Fibroblast of lung (primary cell): ENCODE results near the gene OR2G6. TPM values are rescaled to one million over a fixed set of nuclear protein-coding genes. Genes with fewer than 3 reads are reported as not detected.
"Not testable (repeated sequence)": the region's sequence is repeated elsewhere in the genome, so short reads cannot be mapped to it uniquely, and the experiment has no call there.

Experiments
- DNase-seq, 2 donors: peaks; one replicate each; pipeline versions ENCODE4 v3.0.0 to v3.0.0-alpha.2; 2010; ENCODE audit warnings: low read depth in 2 of 2
- H2AFZ ChIP-seq: 2 replicates; pipeline ENCODE4 v1.5.1; 2012; ENCODE audit warnings: low read length, control low read depth, inconsistent platforms
- H3K27ac ChIP-seq: 2 replicates; pipeline ENCODE4 v1.5.1; 2011; ENCODE audit warnings: low read length, control low read depth; ENCODE audit not compliant: insufficient read depth
- H3K27me3 ChIP-seq: 2 replicates; pipeline ENCODE4 v1.5.1; 2011; ENCODE audit warnings: mild to moderate bottlenecking, low read length; ENCODE audit not compliant: control insufficient read depth, insufficient read depth
- H3K36me3 ChIP-seq: 2 replicates; pipeline ENCODE4 v1.5.1; 2011; ENCODE audit warnings: low read length; ENCODE audit not compliant: control insufficient read depth, insufficient read depth
- H3K4me1 ChIP-seq: 2 replicates; pipeline ENCODE4 v1.5.1; 2011; ENCODE audit warnings: low read length; ENCODE audit not compliant: control insufficient read depth, insufficient read depth; ENCODE audit errors: extremely low read depth
- H3K4me2 ChIP-seq: 2 replicates; pipeline ENCODE4 v1.5.1; 2011; ENCODE audit warnings: low read length, control low read depth; ENCODE audit not compliant: insufficient read depth; ENCODE audit errors: extremely low read depth
- H3K4me3 ChIP-seq, 4 experiments: fragments of 200-600 bp in 1 of 4; sonication (generic) in 1 of 4; replicated peaks in 1 of 4; 2 replicates each; pipeline ENCODE4 v1.5.1; 2011 to 2016; ENCODE audit warnings: low read length in 4 of 4, low read depth in 3 of 4, mild to moderate bottlenecking in 3 of 4, control low read depth in 2 of 4, inconsistent platforms in 1 of 4, mixed read lengths in 1 of 4; ENCODE audit not compliant: insufficient read depth in 1 of 4; ENCODE audit errors: control extremely low read depth in 1 of 4
- H3K79me2 ChIP-seq: 2 replicates; pipeline ENCODE4 v1.5.1; 2012; ENCODE audit warnings: mild to moderate bottlenecking, low read length, inconsistent platforms; ENCODE audit not compliant: control insufficient read depth, insufficient read depth
- H3K9ac ChIP-seq: 2 replicates; pipeline ENCODE4 v1.5.1; 2011; ENCODE audit warnings: mild to moderate bottlenecking, low read length, control low read depth; ENCODE audit not compliant: insufficient read depth
- H3K9me3 ChIP-seq: 2 replicates; pipeline ENCODE4 v1.5.1; 2012; ENCODE audit warnings: low read depth, low read length; ENCODE audit not compliant: control insufficient read depth, insufficient read depth
- H4K20me1 ChIP-seq: 2 replicates; pipeline ENCODE4 v1.5.1; 2011; ENCODE audit warnings: low read length; ENCODE audit not compliant: control insufficient read depth, insufficient read depth; ENCODE audit errors: extremely low read depth
- EZH2 ChIP-seq: IDR thresholded peaks from 2 replicates; pipeline ENCODE4 v1.5.1; 2012; ENCODE audit warnings: low read length, control low read depth, mild to moderate bottlenecking; ENCODE audit errors: missing control alignments
- polyA minus RNA-seq: library from RNA; depleted of rRNA, polyadenylated mRNA; stranded (reverse); fragments of >200 nt; gene quantifications from 2 replicates; pipeline ENCODE4 v1.2.3, GENCODE V29; 2011; ENCODE audit warnings: low replicate concordance
- polyA plus RNA-seq, 2 donors: library from polyadenylated mRNA; depleted of rRNA in 1 of 2; stranded (reverse) in 1 of 2; unstranded in 1 of 2; fragments of >200 nt; gene quantifications; 2 replicates each; pipeline ENCODE4 v1.2.1, GENCODE V29; 2011 to 2012; ENCODE audit warnings: missing spikeins in 1 of 2
- total RNA-seq: library from RNA; depleted of rRNA; stranded (reverse); fragments of >200 nt; gene quantifications from 2 replicates; pipeline ENCODE4 v1.2.1, GENCODE V29; 2014
- TF ChIP-seq, protein P1 (sequence below), 2 donors: IDR thresholded peaks in 1 of 2; conservative IDR thresholded peaks in 1 of 2; 1 replicate in 1 of 2; 2 replicates in 1 of 2; pipeline ENCODE4 v1.5.1; 2011 to 2012; ENCODE audit warnings: low read length in 2 of 2, control low read depth in 1 of 2, inconsistent platforms in 1 of 2, low read depth in 1 of 2, mild to moderate bottlenecking in 1 of 2

The OR2G6 gene
- total RNA-seq (not detected in 2 replicates), polyA plus RNA-seq (not detected in 2 replicates), polyA minus RNA-seq (not detected in 2 replicates)
- polyA plus RNA-seq (2012): not detected in 2 replicates

GRCh38 chr1:248507773-248508172, at the start of gene OR2G6:
TSS of gene OR2G6 (plus strand) at chr1:248508073. CDS start at chr1:248521647, 13,574 bp downstream.
- not testable (repeated sequence) for H2AFZ ChIP-seq, H3K9ac ChIP-seq, H3K4me3 ChIP-seq, H3K27me3 ChIP-seq, H3K36me3 ChIP-seq, H3K79me2 ChIP-seq, H3K4me2 ChIP-seq, H3K27ac ChIP-seq, H4K20me1 ChIP-seq, H3K9me3 ChIP-seq, H3K4me1 ChIP-seq, DNase-seq

GRCh38 chr1:248459117-248459516, 48.8 kb upstream of the OR2G6 start:
- not testable (repeated sequence) for H4K20me1 ChIP-seq, H3K27me3 ChIP-seq, H3K79me2 ChIP-seq, H3K36me3 ChIP-seq, H3K4me2 ChIP-seq, H3K27ac ChIP-seq, H2AFZ ChIP-seq, DNase-seq, H3K4me3 ChIP-seq, H3K9me3 ChIP-seq, H3K9ac ChIP-seq, H3K4me1 ChIP-seq

DNA sequence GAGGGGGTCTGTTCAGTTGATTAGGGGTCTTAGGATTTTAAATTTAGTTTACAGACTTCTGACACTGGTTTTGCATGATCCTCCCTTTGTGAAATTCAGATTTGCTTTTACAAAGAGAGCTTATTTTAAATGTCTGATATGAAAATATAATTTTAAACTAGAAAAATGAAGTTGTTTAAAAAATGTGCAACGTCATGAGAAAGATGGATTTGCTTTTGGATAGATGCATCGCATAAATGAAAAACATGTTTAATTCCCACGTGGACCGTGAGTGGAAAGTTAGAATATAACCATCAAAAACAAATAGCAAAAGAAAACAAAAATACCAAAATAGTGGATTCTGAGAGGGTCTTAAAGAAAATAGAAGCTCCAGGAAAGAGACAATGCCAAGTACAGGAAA, 36.7 kb upstream of the OR2G6 start:
- Histone ChIP-seq H3K4me1 (no peaks in the 10 kb centered on the region), H4K20me1 (no peaks in the 10 kb centered on the region)
- TF ChIP-seq, protein P1, sequence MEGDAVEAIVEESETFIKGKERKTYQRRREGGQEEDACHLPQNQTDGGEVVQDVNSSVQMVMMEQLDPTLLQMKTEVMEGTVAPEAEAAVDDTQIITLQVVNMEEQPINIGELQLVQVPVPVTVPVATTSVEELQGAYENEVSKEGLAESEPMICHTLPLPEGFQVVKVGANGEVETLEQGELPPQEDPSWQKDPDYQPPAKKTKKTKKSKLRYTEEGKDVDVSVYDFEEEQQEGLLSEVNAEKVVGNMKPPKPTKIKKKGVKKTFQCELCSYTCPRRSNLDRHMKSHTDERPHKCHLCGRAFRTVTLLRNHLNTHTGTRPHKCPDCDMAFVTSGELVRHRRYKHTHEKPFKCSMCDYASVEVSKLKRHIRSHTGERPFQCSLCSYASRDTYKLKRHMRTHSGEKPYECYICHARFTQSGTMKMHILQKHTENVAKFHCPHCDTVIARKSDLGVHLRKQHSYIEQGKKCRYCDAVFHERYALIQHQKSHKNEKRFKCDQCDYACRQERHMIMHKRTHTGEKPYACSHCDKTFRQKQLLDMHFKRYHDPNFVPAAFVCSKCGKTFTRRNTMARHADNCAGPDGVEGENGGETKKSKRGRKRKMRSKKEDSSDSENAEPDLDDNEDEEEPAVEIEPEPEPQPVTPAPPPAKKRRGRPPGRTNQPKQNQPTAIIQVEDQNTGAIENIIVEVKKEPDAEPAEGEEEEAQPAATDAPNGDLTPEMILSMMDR (conservative IDR thresholded peaks at IDR 0.05 in 1 of 2, IDR thresholded peaks at IDR 0.05 in 1 of 2; ENCODE audit: low read depth in 1 of 2, low read length in 2 of 2): no peak
- TF ChIP-seq EZH2: no peak

DNA sequence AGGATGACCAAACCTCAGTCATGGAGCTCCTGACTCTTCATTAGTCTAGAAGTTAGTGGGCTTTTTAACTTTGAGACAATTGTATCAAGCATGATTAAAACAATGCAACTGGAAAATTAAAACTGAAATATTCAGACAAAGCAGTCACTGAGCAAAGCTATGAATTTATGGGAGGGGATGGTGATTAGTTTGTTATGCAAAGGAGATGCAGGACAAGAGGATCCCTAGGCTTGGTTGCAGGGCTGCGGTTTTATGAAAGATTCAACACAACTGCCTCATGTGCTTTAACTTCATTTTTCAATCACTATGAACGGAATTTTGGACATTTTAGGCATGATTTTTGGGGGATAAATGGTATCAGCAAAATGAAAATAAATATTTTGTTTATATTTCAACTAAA, 35.8 kb upstream of the OR2G6 start:
- H2AFZ ChIP-seq, H3K27me3 ChIP-seq, H3K4me2 ChIP-seq, H4K20me1 ChIP-seq, H3K79me2 ChIP-seq, H3K4me3 ChIP-seq, H3K9ac ChIP-seq, H3K36me3 ChIP-seq, H3K27ac ChIP-seq, H3K9me3 ChIP-seq, DNase-seq, H3K4me1 ChIP-seq: not testable (repeated sequence)

More for the DNA sequence above, 36.7 kb upstream of the OR2G6 start:
- Histone ChIP-seq H3K36me3 (no peaks in the 10 kb centered on the region), H2AFZ (no peak overlapping the region), H3K4me2 (no peak overlapping the region), H3K9ac (no peak overlapping the region), H3K27ac (no peak overlapping the region), H3K79me2 (no peaks in the 10 kb centered on the region), H3K9me3 (no peaks in the 10 kb centered on the region), H3K4me3 (no peak overlapping the region), H3K27me3 (no peaks in the 10 kb centered on the region)
- no peak for DNase-seq

DNA sequence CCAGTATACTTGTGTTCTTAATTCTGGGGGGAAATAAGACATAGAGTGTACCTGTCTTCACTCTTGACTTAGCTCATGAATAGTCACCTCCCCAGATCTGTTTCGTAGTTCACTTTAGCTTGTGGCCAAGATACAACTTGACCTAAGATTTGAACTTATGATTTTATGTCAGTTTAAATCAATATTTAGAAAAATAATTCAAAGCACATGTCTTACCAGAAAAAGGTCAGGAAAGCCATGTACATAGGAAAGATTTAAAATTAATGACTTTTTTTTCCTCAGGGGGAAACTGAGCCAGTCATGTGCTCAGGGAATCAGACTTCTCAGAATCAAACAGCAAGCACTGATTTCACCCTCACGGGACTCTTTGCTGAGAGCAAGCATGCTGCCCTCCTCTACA, 34.8 kb upstream of the OR2G6 start, which contains the start of gene OR2T3:
Gene OR2T3, plus strand, starts transcription at position 301 of the 400 bp plus-strand sequence. Its CDS starts 0 bp downstream, at position 301.
- H3K4me3 ChIP-seq, H3K36me3 ChIP-seq, H3K9ac ChIP-seq, H3K27ac ChIP-seq, H2AFZ ChIP-seq, H4K20me1 ChIP-seq, H3K79me2 ChIP-seq, H3K4me2 ChIP-seq, DNase-seq, H3K27me3 ChIP-seq, H3K4me1 ChIP-seq, H3K9me3 ChIP-seq: not testable (repeated sequence)

- not testable (repeated sequence) for H2AFZ ChIP-seq, H3K4me3 ChIP-seq, H3K27me3 ChIP-seq, H3K36me3 ChIP-seq, H4K20me1 ChIP-seq, H3K27ac ChIP-seq, H3K9ac ChIP-seq, H3K4me1 ChIP-seq, H3K79me2 ChIP-seq, H3K9me3 ChIP-seq, H3K4me2 ChIP-seq, DNase-seq
Measured at GRCh38 chr1:248475660-248476059, 32.2 kb upstream of the OR2G6 start.
